HG03159 (cell line): ENCODE data around the gene RABGAP1L.
"Not testable (repeated sequence)": the region's sequence is repeated elsewhere in the genome, so short reads cannot be mapped to it uniquely, and the experiment has no call there.

Experiments used
- ATAC-seq: cut with Tn5 transposase; IDR thresholded peaks from one replicate; pipeline ENCODE4 v1.9.1; 2021; ENCODE audit warnings: mild to moderate bottlenecking, moderate library complexity; ENCODE audit not compliant: unreplicated experiment

Gene RABGAP1L

DNA sequence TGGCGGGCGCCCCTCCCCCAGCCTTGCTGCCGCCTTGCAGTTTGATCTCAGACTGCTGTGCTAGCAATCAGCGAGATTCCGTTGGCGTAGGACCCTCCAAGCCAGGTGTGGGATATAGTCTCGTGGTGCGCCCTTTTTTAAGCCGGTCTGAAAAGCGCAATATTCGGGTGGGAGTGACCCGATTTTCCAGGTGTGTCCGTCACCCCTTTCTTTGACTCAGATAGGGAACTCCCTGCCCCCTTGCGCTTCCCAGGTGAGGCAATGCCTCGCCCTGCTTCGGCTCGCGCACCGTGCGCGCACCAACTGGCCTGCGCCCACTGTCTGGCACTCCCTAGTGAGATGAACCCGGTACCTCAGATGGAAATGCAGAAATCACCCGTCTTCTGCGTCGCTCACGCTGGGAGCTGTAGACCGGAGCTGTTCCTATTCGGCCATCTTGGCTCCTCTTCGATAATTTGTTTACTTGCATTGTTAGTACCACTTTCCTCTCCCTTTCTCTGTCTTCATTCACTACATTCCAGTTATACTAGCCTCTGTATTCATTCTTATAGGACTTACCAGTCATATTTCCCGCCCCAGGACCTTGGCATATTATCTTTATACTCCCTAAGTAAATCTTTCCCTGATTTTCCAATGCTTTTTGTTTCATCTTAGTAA lies 79.7 kb downstream of the RABGAP1L start:
- not testable (repeated sequence) for ATAC-seq

DNA sequence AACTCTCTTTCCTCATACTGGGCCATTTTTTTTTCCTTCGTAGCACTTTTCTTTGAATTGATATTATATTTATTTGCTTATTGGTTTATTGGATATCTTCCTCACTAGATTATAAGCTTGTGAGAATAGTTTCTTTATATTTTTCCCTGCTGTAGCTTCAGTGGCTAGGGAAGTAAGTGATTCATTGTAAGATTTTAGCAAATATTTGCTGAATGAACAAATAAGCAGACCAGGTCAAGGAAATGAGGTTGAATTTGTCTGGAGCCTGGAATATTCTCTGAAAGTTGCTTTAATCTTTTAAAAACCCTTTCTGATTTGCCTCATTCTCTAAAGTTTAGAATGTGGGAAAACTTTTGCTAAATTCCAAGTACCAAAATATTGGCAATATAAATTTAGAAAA lies 80.2 kb downstream of the RABGAP1L start:
- no peak for ATAC-seq

DNA sequence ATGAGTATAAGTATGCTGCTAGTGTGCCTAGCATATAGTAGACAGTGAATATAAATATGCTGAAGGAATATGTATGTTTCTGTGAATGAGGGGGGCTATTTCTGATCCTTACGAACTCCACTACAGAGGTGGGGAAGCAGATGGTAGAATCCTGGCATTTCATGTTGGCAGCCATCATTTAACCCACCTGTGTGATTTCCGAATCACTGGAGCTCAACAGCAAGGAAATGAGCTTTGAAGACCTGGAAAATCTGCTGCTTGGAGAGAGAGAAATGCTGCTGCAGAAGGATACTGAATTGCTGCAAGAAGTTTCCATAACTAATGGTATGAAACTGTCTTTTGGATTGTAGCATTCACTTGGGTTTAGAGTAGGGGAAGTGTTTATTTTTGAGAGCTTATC lies 83.5 kb downstream of the RABGAP1L start:
- no peak for ATAC-seq

DNA sequence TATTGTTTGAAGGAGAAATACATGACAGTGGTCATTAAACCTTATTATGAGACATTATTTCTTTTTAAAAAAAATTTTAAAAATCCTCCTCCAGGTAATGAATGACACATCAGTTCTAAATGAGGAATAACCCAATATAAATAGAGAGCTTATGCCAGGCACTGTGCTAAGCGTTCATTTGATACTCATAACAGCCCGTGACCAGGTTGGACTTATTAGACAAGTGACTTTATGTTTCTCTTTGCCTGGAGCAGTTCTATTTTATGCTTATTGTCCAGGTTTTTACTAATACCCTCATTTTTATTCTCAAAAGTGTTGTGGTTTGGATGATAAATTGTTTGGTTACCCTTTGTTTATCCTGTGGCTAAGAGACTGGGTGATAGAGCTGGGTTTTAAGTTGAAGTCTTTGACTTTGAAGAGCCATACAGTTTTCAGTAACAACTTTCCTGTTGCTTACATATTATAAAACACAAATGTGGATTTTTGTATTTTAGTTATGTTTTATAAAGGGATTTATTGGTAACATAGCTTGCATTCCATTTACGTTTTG lies 84.2 kb downstream of the RABGAP1L start:
- ATAC-seq = no peak

DNA sequence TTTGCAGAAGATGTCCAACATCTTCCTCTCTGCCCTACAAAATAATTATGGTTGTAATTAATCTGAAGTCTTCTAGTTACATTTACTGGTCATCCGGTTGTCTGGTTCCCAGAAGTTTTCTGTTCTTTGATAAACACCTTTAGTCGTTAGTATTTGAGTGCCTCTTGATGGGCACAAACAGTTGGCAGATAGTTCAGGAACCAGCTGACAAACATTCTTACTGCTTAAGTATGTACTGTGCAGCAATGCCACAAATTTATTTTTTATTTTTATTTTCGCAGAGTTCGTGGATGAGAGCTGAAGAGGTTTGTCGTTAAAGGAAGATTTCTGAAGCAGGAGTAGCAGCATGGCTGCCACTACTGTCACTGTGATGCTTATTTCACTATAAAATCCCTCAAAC lies 84.7 kb downstream of the RABGAP1L start:
- ATAC-seq = no peak

DNA sequence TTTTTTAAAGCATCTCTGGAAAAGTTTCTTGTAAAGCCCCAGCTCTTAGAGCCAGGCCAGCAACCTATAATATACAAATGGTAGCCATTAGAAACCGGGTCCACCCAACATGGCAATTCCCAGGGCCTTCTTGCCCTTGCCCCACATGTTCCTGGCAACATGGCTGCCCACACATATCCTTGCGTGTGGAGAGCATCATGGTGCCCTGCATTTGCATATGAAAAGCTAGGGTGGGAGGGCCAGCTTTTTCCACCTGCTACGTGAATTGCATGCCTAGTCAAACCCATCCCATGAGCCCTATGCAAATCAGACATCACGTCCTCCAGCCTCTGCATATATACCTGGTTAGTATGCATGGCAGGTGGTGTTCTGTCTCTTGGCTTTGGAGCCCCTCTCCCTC lies 88.2 kb downstream of the RABGAP1L start:
- ATAC-seq = no peak

DNA sequence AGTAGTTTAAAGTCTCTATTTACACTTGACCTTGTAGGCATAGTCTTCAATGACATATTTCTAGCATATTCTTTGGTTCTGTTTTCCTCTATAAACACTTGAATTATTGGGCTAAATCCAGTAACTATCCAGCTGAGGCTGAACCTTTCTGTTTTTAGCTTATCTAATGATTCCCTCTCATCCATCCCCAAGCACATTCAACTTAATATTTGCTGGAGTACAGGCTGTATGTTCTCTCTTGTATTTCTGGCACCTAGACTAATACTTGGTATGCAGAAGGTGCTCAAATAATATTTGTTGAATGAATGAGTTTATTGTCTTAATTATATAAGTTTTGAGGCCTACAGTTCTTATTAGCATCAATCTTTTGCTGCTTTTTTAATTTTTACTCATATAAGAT lies 88.7 kb downstream of the RABGAP1L start:
- no peak for ATAC-seq

DNA sequence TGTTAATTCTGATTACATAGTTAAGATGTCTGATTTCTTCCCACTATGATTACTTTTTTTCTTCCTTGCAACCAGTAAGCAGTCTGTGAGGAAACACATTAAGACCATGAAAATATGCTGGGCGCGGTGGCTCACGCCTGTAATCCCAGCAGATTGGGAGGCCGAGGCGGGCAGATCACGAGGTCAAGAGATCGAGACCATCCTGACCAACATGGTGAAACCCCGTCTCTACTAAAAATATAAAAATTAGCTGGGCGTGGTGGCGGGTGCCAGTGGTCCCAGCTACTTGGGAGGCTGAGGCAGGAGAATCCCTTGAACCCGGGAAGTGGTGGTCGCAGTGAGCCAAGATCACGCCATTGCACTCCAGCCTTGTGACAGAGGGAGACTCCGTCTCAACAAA lies 97.1 kb downstream of the RABGAP1L start:
- not testable (repeated sequence) for ATAC-seq

DNA sequence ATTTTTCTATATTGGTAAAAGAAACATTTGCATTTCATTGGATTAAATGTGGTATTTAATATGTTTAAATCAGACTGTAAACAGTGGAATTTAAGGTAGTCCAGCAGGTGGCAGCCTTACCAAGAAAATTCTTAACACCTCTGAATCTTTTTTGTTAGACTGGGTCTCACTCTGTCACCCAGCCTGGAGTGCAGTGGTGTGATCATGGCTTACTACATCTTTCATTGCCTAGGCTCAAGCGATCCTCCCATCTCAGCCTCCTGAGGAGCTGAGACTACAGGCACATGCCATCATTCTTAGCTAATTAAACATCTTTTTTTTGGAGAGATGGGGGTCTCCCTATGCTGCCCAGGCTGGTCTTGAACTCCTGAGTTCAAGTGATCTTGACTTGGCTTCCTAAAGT lies 98.8 kb downstream of the RABGAP1L start:
- ATAC-seq = no peak

DNA sequence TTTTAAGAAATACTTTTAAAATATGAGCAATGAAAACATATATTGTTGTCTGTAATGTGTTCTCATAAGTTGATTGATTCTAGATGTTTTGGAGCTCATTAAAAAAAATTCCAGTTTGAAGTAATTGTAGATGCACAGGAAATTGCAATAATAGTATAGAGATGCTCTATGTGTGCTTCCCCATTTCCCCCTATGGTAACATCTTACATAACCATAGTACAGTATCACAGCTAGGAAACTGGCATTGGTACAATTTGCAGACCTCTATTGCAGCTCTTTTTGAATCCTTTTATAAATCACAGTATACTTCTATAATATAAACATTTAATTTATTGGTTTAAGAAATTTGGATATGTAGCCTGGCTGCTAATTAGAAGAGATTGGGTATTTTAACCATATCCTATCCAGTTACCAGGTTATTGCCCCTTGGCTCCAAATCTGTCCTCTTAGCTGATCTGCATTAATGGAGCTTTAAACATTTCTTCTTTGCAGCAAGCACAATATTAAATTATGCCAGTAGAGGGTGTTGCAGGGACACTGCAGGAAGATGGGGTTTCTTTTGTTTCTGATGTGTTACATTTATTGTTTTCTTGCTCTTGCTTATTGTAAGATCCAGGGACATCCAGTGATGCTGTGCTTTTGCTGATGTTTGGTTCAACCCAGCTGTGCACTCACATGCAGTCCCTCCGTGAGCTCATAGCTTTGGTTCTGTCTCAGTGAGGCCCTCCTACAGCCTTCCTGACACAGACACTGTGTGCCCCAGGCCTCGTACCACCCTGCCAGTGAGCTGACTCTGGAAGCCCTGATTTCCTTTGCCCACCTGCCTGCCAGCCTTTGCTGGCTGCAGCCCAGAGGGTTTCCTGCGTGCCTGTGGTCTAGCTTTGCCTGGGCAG lies 103.3 kb downstream of the RABGAP1L start:
- ATAC-seq = no peak

DNA sequence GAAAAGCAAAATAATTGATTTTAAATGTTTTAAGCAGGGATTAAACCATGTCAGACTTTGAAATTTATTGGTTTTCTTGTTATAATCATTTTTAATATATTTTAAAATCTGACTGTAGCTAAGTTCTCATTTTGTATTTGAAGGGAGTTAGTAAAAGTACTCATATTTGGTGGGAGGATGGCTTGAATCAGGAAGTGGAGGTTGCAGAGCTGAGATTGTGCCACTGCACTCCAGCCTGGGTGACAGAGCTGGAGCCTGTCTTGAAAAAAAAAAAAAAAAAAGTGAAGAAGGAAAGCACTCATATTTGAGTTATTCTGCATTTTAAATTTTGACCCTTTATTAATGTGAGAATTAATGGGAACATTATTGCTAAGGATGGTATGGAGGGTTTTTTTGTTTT lies 106.0 kb downstream of the RABGAP1L start:
- no peak for ATAC-seq

DNA sequence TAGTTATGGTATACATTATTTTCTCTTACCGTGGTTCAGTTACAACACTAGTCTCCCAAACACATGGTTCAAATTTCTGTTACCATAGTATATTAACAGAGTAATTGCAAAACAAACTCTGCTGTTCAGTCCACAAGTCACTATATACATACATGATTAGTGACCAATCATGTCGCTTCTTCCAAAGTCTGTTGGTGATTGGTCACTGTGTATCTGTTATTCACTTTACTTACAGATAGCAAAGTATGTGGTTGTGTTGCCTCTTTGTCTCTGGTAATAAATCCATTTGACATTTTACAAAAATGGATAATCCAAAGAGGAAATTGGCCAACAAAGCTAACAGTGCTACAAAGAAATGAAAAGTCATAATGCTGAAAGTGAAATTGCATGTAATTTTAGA lies 107.2 kb downstream of the RABGAP1L start:
- ATAC-seq = no peak

DNA sequence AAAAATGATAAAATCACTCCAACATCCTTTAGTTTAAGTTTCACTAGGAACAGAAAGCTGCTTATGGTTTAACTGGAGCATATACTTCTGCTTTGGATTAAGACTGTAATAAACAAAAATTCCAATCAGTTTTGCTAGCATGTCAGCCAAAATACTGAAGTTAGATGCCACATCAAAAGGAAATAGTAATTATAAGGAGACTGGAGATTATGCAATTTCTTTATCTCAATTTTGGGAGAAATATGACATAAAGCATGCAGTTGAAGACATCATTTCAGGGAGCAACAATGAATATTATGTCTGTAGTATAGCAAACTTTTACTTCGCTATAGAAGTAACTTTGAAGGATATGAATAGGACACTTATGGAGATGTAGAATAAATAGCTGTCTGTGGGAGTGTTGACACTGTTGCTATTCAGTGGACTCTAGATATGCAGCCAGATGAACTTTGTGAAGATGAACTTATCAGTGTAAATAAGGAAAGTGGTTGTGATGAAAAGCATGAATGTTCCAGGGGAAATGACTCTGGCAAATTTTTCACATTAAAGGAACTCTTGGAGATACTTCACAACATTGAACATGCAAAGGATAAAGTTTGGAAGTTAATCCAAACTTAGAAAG lies 107.8 kb downstream of the RABGAP1L start:
- no peak for ATAC-seq

DNA sequence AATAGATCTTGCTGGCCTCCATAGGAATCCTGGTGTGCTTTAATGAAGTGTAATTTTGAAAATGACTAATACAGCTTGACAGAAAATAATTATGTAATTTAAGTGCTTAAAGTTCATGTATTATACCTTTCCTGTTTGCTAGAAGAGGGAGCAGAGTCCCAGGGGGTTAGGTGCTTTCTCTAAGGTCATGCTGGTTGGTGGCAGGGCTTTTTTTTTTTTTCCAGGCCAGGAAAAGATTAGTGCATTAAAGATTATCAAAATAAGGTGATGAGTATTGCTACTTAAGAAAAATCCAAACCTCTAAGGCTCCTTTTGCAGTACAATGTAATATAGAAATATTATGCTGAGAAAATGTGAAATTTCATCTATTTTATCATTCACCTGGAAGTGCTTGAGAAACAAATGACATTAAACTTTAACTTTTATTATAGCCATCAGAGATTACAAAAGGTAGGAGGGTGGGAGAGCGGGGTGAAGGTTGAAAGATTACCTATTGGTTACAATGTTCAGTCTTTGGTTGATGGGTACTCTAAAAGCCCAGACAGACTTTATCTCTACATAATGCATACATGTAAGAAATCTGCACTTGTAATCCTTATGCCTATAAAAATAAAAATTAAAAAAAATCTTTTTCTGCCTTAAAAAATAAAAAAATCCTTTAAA lies 110.8 kb downstream of the RABGAP1L start:
- ATAC-seq = no peak

DNA sequence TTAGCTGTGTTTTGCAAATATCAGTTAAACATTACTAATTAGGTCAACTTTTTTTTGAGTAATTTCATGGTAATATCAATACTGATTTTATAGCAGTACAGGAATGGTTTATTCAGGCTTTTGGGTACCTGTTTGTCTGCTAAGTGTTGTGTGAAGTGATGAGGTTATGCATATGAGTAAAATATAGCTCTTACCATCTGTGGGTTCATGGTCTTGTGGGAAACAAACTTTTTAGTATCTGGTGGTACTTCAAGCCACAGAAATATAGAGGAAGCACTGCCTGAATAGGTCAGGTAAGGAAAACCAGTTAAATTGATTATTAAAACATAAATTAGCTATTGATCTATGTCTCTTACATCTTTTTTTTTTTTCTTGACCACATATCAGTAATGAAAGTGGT lies 113.9 kb downstream of the RABGAP1L start:
- no peak for ATAC-seq

DNA sequence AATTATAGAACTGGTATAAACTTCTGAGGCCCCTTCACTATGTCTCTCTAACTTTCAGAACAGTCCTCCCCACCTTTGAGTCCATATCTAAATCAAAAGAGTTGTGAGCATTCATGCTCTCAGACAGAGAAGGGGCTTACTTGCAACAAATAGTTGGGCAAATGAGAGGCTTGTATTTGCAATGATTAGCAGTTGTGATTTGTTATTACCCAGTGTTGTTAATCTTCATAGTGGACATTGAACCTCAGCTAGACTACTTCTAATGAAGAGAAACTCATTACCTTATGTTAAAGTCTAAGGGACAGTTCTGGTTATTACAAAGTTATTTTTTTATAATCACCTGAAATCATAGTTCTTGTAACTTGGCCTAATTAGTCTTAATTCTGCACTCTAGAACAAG lies 114.5 kb downstream of the RABGAP1L start:
- ATAC-seq = no peak

DNA sequence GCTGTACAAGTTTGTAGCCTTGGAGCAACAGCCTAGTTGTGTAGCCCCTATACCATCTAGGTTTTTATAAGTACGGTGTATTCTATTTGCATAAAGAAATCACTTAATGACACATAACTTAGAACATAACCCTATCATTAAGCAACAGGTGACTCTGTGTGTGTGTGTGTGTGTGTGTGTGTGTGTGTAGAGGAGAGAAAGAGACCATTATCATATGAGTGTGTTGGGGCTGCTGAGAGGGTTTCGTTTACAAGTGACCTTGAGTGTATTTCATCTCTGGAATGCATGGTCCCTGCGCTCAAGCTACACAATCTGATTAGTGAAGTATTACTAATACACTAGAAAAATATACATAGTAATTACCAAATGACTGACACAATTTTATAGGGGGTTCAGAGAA lies 115.1 kb downstream of the RABGAP1L start:
- ATAC-seq = no peak

DNA sequence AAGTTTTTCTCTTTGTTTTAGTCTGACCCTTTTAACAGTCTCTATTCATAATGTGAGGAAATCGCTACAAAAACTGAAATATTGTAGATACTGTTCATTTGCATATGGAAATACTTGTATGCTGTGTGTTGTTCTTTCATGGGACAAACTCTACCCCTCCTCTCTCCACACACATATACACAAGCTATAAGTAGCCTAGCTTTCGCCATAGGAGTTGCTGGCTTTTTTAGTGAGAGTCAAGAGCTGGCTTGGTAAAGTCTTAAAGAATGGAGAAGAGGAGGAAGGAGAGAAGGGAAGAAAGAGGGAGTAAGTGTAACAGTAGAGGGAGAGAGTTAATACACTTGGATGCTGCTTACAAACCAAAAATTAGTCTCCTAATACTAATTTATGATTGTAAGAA lies 115.6 kb downstream of the RABGAP1L start:
- ATAC-seq = no peak

DNA sequence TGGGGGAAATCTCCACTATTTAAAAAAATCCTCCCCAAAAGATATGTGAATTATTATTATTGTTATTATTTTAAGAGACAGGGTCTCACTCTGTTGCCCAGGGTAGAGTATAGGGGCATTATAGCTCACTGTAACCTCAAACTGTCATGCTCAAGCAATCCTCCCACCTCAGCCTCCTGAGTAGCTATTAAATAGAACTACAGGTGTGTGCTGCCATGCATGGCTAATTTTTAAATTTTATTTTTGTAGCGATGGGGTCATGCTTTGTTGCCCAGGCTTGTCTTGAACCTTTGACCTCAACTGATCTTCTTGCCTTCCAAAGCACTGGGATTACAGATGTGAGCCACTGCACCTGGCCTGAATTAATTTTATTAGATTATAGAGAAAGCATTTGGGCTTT lies 116.8 kb downstream of the RABGAP1L start:
- ATAC-seq = no peak

DNA sequence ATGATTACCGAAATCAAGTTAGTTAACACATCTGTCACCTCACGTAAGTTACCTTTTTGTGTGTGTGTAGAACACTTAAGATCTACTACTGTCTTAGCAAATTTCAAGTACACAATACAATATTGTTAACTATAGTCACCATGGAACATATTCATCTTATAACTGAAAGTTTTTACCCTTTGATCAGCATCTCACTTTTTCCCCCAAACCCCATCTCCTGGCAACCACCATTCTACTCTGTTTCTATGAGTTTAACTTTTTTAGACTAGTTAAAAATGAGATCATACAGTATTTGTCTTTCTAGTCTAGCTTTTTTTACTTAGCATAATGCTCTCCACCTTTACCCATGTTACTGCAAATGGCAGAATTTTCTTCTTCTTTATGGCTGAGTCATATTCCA lies 124.7 kb downstream of the RABGAP1L start:
- ATAC-seq = no peak

DNA sequence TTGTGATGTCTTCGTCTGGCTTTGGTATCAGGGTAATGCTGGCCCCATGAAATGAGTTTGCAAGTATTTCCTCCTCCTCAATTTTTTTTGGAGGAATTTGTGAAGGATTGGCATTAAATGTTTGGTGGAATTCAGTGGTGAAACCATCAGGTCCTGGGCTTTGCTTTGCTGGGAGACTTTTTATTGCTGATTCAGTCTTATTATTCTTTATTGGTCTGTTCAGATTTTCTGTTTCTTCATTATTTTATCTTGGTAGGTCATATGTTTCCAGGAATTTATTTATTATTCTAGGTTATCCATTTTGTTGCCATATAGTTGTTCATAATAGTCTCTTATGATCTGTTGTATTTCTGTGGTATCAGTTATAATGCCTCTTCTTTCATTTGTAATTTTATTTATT lies 126.7 kb downstream of the RABGAP1L start:
- ATAC-seq = no peak
